Transverse colon (tissue), 4 donors: ENCODE results near the gene HOXB13. TPM values are rescaled to one million over a fixed set of nuclear protein-coding genes. Genes with fewer than 3 reads are reported as not detected.
A peak's percentile ranks its signal among the peaks of the same experiment; 100 is the strongest.

Experiments
- DNase-seq: peaks from one replicate; pipeline ENCODE4 v3.0.0-alpha.2; 2019
- H3K27ac ChIP-seq, 4 donors: fragments of 200-600 bp; sonication (generic); 2 replicates each; pipeline ENCODE4 v1.5.1; 2016 to 2018; ENCODE audit warnings: inconsistent platforms in 4 of 4
- H3K27me3 ChIP-seq: fragments of 200-600 bp; sonication (generic); 2 replicates; pipeline ENCODE4 v1.5.1; 2017; ENCODE audit warnings: inconsistent platforms
- H3K36me3 ChIP-seq, 4 donors: fragments of 200-600 bp; sonication (generic); 2 replicates each; pipeline ENCODE4 v1.5.1; 2017 to 2019; ENCODE audit warnings: inconsistent platforms in 4 of 4
- H3K4me1 ChIP-seq, 4 donors: fragments of 200-600 bp; sonication (generic); 2 replicates each; pipeline ENCODE4 v1.5.1; 2017 to 2020; ENCODE audit warnings: inconsistent platforms in 4 of 4
- H3K4me3 ChIP-seq, 4 donors: fragments of 200-600 bp; sonication (generic); 1 replicate in 1 of 4; 2 replicates in 3 of 4; pipeline versions ENCODE4 v1.5.1 to v1.6.1; 2017 to 2019; ENCODE audit warnings: inconsistent platforms in 4 of 4
- H3K9me3 ChIP-seq, 2 donors: fragments of 200-600 bp; sonication (generic); 2 replicates each; pipeline ENCODE4 v1.5.1; 2017 to 2019; ENCODE audit warnings: inconsistent platforms in 2 of 2
- EP300 ChIP-seq: sonication (generic); formaldehyde crosslinking; IDR thresholded peaks from one replicate; pipeline ENCODE4 v1.6.1; 2017; ENCODE audit warnings: antibody characterized with exemption, low read depth
- POLR2A ChIP-seq: fragments of 450-650 bp; IDR thresholded peaks from one replicate; pipeline ENCODE4 v1.6.1; 2016; ENCODE audit warnings: antibody characterized with exemption, mild to moderate bottlenecking, moderate library complexity
- POLR2AphosphoS5 ChIP-seq, 3 donors: sonication (generic); formaldehyde crosslinking; IDR thresholded peaks; one replicate each; pipeline ENCODE4 v1.6.1; 2016; ENCODE audit warnings: antibody characterized with exemption in 3 of 3
- WGBS, 2 donors: methylation state at CpG; one replicate each; pipeline ENCODE4 v1.1.5; 2018; ENCODE audit warnings: low coverage in 1 of 2; 5-methylcytosine and 5-hydroxymethylcytosine counted together
- in situ Hi-C, 4 donors: fragments of 200-750 bp; cut with MboI; loops; one replicate each; pipeline versions ENCODE4 v1.15.0 to v1.15.1; 2017; ENCODE audit warnings: low sequenced_read_pairs in 3 of 4, low pct_ligation_motif_present in 1 of 4, low pct_unique_long_range_greater_than_20kb in 1 of 4
- intact Hi-C: fragments of 100-400 bp; cut with DNase I; formaldehyde crosslinking; loops from one replicate; pipeline ENCODE4 v1.15.1; 2023; ENCODE audit warnings: low total_unique reads
- total RNA-seq, 4 donors: library from RNA; depleted of rRNA; stranded (reverse); fragments of >200 nt; gene quantifications; one replicate each; pipeline ENCODE4 v1.1.0, GENCODE V29; 2016
- TF ChIP-seq, protein P1 (sequence below), 5 experiments: fragments of 200-600 bp in 3 of 5; fragments of 450-650 bp in 2 of 5; sonication (generic) in 3 of 5; IDR thresholded peaks; 1 replicate in 2 of 5; 2 replicates in 3 of 5; pipeline ENCODE4 v1.5.1; 2016 to 2017; ENCODE audit warnings: antibody characterized with exemption in 5 of 5, inconsistent platforms in 3 of 5, mild to moderate bottlenecking in 2 of 5, moderate library complexity in 1 of 5

Gene HOXB13
- total RNA-seq, 4 donors from 2014 or later, result 1.2 to 5.7 (median 3.5) TPM

DNA sequence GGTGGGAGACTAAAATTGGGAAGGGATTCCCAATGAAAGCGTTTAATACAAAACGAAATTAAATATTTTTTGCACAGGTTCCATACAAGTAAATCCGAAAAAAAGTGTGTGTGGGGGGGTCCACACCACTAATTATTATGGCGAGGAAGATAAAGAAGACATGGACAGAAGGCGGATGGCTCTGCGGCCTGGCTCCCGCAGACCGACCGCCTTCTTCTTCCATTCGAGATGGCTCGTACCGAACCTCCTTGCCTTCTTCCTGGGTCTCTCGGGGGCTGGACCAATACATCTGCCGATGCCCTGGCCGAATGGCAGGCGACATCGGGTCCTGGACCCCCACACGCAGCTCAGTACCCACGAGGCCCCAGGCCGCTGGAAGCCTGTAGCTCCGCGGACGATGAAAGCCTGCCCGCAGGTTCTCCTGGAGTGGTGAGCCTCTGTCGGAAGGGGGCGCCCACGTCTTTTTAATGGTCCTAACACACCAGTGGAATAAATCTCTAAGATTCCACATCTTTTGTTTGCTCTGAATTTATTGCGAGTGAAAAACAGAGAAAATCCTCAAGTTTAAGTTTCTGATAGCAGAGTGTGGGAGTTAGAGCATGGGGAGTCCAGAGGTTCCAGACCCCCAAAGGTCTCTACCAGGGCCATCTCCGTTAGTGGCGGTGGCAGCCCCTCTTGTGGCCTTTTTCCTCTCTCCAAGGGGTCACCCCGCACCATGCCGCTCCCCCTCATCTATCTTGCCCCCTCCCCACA lies 4.1 kb downstream of the HOXB13 start:
- H3K4me3 ChIP-seq, result peak overlapping the region in 1 of 4 donors; percentile 45
- TF ChIP-seq, protein P1, sequence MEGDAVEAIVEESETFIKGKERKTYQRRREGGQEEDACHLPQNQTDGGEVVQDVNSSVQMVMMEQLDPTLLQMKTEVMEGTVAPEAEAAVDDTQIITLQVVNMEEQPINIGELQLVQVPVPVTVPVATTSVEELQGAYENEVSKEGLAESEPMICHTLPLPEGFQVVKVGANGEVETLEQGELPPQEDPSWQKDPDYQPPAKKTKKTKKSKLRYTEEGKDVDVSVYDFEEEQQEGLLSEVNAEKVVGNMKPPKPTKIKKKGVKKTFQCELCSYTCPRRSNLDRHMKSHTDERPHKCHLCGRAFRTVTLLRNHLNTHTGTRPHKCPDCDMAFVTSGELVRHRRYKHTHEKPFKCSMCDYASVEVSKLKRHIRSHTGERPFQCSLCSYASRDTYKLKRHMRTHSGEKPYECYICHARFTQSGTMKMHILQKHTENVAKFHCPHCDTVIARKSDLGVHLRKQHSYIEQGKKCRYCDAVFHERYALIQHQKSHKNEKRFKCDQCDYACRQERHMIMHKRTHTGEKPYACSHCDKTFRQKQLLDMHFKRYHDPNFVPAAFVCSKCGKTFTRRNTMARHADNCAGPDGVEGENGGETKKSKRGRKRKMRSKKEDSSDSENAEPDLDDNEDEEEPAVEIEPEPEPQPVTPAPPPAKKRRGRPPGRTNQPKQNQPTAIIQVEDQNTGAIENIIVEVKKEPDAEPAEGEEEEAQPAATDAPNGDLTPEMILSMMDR (IDR thresholded peaks at IDR 0.05), result peak; percentile 74 to 84 (median 77)
- TF ChIP-seq POLR2A (no peak), EP300 (no peak)
- H3K27me3 ChIP-seq, result peaks cover 100% of the 10 kb centered on the region
- peaks cover 12 to 50% (median 42%) of the 10 kb centered on the region in 4 donors for H3K4me1 ChIP-seq
- in situ Hi-C loops (no loop called here), intact Hi-C loops (loop anchor here (10.0 kb wide), 2 partner anchors 150 to 280 kb away; no protein-coding TSS in a partner anchor)
- no peaks in the 10 kb centered on the region for H3K36me3 ChIP-seq
- no peaks in the 10 kb centered on the region for H3K9me3 ChIP-seq
- peak overlapping the region in 1 of 4 donors; percentile 61 for H3K27ac ChIP-seq
- 10 to 32% methylated on average over 10 to 32 of the region's 32 CpGs for WGBS, 2 donors
- DNase-seq, result peak; percentile 92

- Histone ChIP-seq H3K27ac (peak overlapping the region in 1 of 4 donors; percentile 61), H3K27me3 (peaks cover 100% of the 10 kb centered on the region), H3K4me3 (peak overlapping the region in 2 of 4 donors; percentile 25 to 45), H3K36me3 (no peaks in the 10 kb centered on the region), H3K9me3 (no peaks in the 10 kb centered on the region), H3K4me1 (peaks cover 19 to 50% (median 42%) of the 10 kb centered on the region in 4 donors)
- WGBS, 2 donors, result 10 to 11% methylated on average over 6 to 42 of the region's 42 CpGs
- in situ Hi-C loops (no loop called here), intact Hi-C loops (loop anchor here (10.0 kb wide), 2 partner anchors 151 to 281 kb away; no protein-coding TSS in a partner anchor)
- DNase-seq, result peak; percentile 32
- TF ChIP-seq POLR2AphosphoS5 (IDR thresholded peaks at IDR 0.05) (no peak), POLR2A (no peak)
Observed at GRCh38 chr17:48723423-48724250, 4.9 kb downstream of the HOXB13 start.

GRCh38 chr17:48722915-48723422 lies 5.6 kb downstream of the HOXB13 start, which contains the start of gene PRAC2:
Gene PRAC2 (plus strand): TSS chr17:48723185. CDS start chr17:48724411, 1,226 bp downstream.
- 5 to 7% methylated on average over 9 to 21 of the region's 21 CpGs for WGBS, 2 donors
- peaks cover 17 to 49% (median 41%) of the 10 kb centered on the region in 4 donors for H3K4me1 ChIP-seq
- intact Hi-C loops, result loop anchor here (10.0 kb wide), 2 partner anchors 152 to 282 kb away; no protein-coding TSS in a partner anchor
- TF ChIP-seq EP300 (no peak), POLR2AphosphoS5 (IDR thresholded peaks at IDR 0.05) (no peak), POLR2A (no peak)
- TF ChIP-seq, protein P1 (IDR thresholded peaks at IDR 0.05), result no peak
- peak within 1 kb of the TSS in 1 of 4 donors; percentile 74 for H3K27ac ChIP-seq
- no peaks in the 10 kb centered on the region for H3K9me3 ChIP-seq
- H3K27me3 ChIP-seq, result peaks cover 100% of the 10 kb centered on the region
- H3K36me3 ChIP-seq, result no peaks in the 10 kb centered on the region
- peak within 1 kb of the TSS in 2 of 4 donors; percentile 25 to 45 for H3K4me3 ChIP-seq
- DNase-seq, result no peak
- in situ Hi-C loops, result no loop called here

GRCh38 chr17:48722201-48722907 lies 6.2 kb downstream of the HOXB13 start, which contains the start of gene PRAC1:
Gene PRAC1 (minus strand): TSS chr17:48722518. CDS start chr17:48722392, 126 bp downstream.
- in situ Hi-C loops, result no loop called here
- H3K36me3 ChIP-seq, result no peaks in the 10 kb centered on the region
- TF ChIP-seq, protein P1 (IDR thresholded peaks at IDR 0.05), result no peak
- peak in 1 of 3 donors; percentile 83 for TF ChIP-seq POLR2AphosphoS5 (IDR thresholded peaks at IDR 0.05)
- WGBS, 2 donors, result 37% methylated on average over 17 of the region's 21 CpGs; no CpG with 5 or more reads in 1 of the 2 donors
- H3K27me3 ChIP-seq, result peaks cover 100% of the 10 kb centered on the region
- no peaks in the 10 kb centered on the region for H3K9me3 ChIP-seq
- peak within 1 kb of the TSS in 1 of 4 donors; percentile 74 for H3K27ac ChIP-seq
- intact Hi-C loops, result loop anchor here (10.0 kb wide), 2 partner anchors 152 to 282 kb away; no protein-coding TSS in a partner anchor
- peaks cover 17 to 49% (median 41%) of the 10 kb centered on the region in 4 donors for H3K4me1 ChIP-seq
- no peak for DNase-seq
- H3K4me3 ChIP-seq, result peak within 1 kb of the TSS in 1 of 4 donors; percentile 45
